T47D (cell line): Measurements from ENCODE around the gene ARHGAP45.

Experiments
- DNase-seq, 2 experiments: peaks; one replicate each; pipeline versions ENCODE4 v3.0.0 to v3.0.0-alpha.2; 2011 to 2012; ENCODE audit warnings: low read depth in 1 of 2, low spot score in 1 of 2
- JUND ChIP-seq: IDR thresholded peaks from 2 replicates; pipeline ENCODE4 v1.6.1; 2012; ENCODE audit warnings: low read depth
- in situ Hi-C: cut with HindIII; loops from 2 replicates; pipeline ENCODE4 v1.10.0; 2016; ENCODE audit warnings: low sequenced_read_pairs, low pct_unique_long_range_greater_than_20kb

Gene ARHGAP45

GRCh38 chr19:1093811-1094553, 27.0 kb downstream of the ARHGAP45 start:
- DNase-seq, result no peak
- TF ChIP-seq JUND, result no peak
- in situ Hi-C loops, result no loop called here

DNA sequence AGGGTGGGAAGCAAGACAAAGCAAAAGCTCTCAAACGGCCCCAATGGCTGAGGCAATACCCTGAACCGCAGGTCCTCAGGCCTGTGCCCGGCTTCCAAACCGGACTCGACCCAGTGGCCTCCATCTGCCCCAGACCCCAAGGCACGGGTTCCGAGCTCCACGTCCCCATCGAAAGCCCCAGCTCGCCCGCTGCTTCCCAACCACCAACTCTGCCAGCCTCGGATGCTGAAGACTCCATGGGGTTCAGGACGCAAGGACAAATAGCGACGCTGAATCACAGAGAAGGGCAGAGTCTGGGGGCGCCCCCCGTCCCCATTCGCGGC, 27.6 kb downstream of the ARHGAP45 start:
- no peak for DNase-seq
- TF ChIP-seq JUND, result no peak
- in situ Hi-C loops, result no loop called here

DNA sequence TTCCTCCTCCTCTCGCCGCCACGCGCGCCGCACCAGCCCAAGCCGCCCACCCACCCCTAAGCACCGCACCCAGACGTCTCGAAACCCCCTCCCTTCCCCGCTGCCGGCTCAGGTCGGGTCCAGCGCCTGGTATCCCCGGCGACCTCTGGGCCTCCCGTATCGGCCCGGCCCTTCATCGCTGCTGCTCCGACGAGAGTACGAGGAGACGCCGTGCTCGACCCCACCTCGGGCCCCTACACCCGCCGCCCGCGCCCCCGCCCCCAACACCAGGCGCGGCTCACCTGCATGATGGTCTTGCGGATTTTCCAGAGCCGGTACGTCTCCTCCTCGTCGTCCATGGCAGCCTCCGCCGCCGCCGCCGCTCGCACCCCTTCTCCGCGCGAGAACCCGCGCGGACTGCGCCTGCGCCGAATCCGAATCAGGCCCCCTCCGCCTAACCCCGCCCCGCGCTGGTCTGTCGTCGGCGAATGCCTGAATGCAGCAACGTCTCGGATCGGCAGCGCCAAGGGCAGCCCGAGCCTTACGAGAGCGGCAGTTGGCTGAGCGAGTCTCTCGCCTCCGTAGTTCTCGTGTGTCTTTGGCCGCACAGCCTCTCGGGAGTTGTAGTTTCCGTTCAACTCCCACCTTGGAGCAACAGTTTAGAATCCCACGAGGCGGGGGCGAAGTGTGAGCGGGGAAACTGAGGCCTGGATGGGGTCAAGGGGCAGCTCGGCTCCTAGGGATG, 28.2 kb downstream of the ARHGAP45 start, which contains the start of gene POLR2E:
POLR2E (minus strand) TSS at position 398 of the 724 bp plus-strand sequence; CDS start at position 338, 60 bp downstream.
- in situ Hi-C loops, result no loop called here
- no peak for TF ChIP-seq JUND
- peak; percentile 83 to 97 for DNase-seq

- DNase-seq, result peak in 1 of 2 experiments; percentile 70
- no peak for TF ChIP-seq JUND
- in situ Hi-C loops, result no loop called here
These were observed 30.8 kb downstream of the ARHGAP45 start for GRCh38 chr19:1097810-1098176.

DNA sequence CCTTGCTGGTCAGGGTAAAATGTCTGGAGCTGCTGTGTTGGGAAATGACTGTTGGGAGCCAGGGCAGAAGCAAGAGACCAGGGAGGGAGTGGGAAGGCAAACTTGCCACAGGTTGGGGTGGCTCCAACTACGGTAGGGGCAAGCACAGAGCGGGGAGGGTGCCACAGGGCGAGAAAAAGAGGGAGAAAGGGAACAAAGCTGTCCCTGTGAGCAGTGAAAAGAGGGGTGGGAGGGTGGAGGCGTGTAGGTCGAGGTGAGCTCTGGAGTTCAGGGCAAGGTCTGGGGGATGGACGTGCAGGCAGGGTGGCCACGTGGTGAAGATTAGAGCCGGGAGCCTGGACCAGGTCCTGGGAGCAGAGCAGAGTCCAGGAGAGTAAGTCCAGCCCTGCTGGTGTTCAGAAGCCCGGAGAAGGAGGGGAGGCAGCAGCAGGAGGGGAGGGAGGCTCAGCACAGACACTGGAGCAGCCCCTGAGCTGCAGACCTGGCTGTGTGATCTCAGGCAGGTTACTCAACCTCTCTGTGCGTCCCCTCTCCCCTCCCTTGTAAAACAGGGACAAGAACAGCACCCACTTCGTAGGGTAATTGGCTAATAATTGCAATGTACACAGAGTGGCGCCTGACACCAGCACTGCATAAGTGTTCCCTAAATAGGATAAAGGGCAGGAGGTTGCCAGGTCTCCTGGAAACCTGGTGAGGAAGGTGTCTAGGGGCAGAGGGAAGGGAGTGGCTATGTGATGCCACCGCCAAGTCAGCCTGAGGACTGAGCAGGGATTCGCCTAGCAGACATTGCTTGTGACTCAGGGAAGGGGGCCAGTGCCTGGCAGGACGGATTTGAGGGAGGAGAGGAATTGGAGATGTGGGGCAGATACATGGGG, 31.4 kb downstream of the ARHGAP45 start:
- peak in 1 of 2 experiments; percentile 56 for DNase-seq
- in situ Hi-C loops, result no loop called here
- no peak for TF ChIP-seq JUND

DNA sequence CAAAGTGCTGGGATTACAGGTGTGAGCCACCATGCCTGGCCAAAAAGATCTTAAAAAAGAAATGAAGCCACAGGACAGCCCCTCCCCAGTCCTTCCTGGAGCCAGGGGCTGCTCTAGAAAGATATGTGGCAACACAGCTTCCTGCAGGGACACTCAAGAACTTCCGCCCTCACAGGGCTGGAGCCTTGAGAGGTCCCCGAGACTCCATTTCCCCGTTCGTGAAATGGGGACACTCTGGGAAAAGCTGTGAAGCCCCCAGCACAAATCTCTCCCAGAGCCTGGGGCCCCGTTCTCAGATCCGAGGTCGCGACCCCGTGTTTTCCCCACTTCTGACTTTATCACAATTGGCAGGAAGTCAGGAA, 34.4 kb downstream of the ARHGAP45 start:
- TF ChIP-seq JUND, result no peak
- in situ Hi-C loops, result no loop called here
- no peak for DNase-seq

DNA sequence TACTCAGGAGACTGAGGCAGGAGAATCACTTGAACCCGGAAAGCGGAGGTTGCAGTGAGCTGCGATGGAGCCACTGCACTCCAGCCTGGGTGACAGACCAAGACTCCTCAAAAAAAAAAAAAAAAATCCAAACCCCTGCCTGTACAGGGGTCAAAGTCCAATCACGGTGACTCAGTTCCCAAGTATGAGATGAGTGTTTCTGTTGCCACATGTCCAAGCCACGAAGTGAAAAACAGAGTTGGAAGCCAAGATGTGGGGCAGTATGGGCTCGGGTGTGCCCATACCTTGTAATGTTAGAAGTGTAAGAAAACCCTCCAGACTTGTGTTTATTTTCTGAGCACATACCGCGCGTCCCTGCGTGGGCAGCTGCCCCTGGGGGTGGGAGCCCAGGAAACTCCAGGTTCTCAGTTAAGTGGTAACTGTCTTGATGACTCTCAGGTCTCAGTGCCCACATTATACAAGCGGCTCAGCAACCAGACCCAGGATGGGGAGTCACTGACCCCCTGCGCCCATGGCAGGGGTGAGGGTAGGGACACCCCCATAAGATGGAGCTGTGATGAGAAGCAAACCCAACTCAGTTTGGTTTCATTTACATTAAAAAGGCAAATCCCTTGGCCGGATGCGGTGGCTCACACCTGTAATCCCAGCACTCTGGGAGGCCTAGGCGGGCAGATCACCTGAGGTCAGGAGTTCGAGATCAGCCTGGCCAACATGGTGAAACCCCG, 35.6 kb downstream of the ARHGAP45 start:
- TF ChIP-seq JUND, result no peak
- in situ Hi-C loops, result no loop called here
- no peak for DNase-seq

DNA sequence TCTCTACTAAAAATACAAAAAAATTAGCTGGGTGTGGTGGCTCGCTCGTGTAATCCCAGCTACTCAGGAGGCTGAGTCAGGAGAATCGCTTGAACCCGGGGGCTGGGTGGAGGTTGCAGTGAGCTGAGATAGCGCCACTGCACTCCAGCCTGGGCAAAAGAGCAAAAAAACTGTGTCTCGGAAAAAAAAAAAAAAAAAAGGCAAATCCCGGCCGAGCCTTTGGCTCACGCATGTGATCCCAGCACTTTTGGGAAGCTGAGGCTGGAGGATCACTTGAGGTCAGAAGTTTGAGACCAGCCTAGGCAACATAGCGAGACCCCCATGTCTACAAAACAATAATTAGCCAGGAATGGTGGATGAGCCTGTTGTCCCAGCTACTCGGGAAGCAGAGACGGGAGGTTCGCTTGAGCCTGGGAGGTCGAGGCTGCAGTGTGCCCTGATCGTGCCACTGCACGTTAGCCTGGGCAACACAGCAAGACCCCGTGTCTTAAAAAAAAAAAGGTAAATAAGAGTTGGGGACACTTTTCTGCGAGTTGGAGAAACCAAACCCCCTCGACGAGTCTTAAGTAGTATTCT, 36.3 kb downstream of the ARHGAP45 start:
- DNase-seq, result no peak
- no peak for TF ChIP-seq JUND
- in situ Hi-C loops, result no loop called here

- TF ChIP-seq JUND, result no peak
- peak; percentile 97 to 99 for DNase-seq
- in situ Hi-C loops, result no loop called here
These were observed 36.8 kb downstream of the ARHGAP45 start, which contains the start of gene GPX4 for GRCh38 chr19:1103708-1104310. Gene GPX4 (plus strand): TSS chr19:1103994. CDS start chr19:1104044, 50 bp downstream.

GRCh38 chr19:1104311-1105007, 37.5 kb downstream of the ARHGAP45 start:
- no peak for TF ChIP-seq JUND
- in situ Hi-C loops, result no loop called here
- DNase-seq, result peak; percentile 66 to 80

DNA sequence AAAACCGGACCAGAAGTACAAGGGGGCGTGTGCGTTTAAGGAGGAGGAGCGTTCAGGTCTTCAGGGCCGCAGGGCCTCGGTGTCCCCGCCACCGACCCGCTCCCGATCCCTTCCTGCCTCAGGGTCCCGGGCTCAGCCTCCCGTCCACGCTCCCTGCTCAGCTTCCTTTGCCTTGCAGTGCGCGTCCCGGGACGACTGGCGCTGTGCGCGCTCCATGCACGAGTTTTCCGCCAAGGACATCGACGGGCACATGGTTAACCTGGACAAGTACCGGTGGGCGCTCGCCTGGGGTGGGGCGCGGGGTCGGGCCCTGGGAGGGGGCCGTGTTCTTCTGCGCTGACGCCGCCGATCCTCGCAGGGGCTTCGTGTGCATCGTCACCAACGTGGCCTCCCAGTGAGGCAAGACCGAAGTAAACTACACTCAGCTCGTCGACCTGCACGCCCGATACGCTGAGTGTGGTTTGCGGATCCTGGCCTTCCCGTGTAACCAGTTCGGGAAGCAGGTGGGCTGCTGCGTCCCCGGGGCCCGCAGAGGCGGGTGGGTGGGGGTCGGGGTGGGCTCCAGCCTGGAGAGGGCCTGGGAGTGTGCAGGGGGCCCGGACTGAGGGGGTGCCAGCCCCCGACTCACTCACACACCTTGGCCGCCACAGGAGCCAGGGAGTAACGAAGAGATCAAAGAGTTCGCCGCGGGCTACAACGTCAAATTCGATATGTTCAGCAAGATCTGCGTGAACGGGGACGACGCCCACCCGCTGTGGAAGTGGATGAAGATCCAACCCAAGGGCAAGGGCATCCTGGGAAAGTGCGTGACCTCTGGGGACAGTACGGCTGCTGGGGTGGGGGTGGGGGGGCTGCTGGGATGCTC, 38.3 kb downstream of the ARHGAP45 start:
- DNase-seq, result peak; percentile 56 to 57
- TF ChIP-seq JUND, result no peak
- in situ Hi-C loops, result no loop called here
